ENCODE measurements around the gene UBE2I. TPM values are rescaled to one million over a fixed set of nuclear protein-coding genes. Genes with fewer than 3 reads are reported as not detected.

UBE2I gene
- total RNA-seq: 10 to 100 TPM; 68.2 to 76.1 TPM

GRCh38 chr16:1308977-1309885, at the start of gene UBE2I:
UBE2I (plus strand) TSS chr16:1309636; CDS start chr16:1314031, 4,395 bp downstream.
- no peaks in the 10 kb centered on the region for H3K9me3 ChIP-seq
- ATAC-seq (ENCODE audit: insufficient number of reproducible peaks, low FRiP score, low read depth): peak; percentile 95
- H3K4me3 ChIP-seq: peak within 1 kb of the TSS; percentile 89
- H3K36me3 ChIP-seq: peaks cover 6% of the 10 kb centered on the region
- H3K27ac ChIP-seq: peak within 1 kb of the TSS; percentile 76 to 98
- H3K4me1 ChIP-seq (ENCODE audit: control insufficient read depth in 1 of 2, low read depth in 2 of 2): peaks cover 19 to 38% of the 10 kb centered on the region in 2 donors
- DNase-seq (ENCODE audit: low spot score): peak; percentile 85
- no peak for TF ChIP-seq CTCF (IDR thresholded peaks at IDR 0.05)
- H3K27me3 ChIP-seq (replicated peaks; ENCODE audit: insufficient read depth): no peaks in the 10 kb centered on the region

- Histone ChIP-seq H3K36me3 (no peaks in the 10 kb centered on the region), H3K4me3 (no peak overlapping the region), H3K4me1 (ENCODE audit: control insufficient read depth in 1 of 2, low read depth in 2 of 2) (no peaks in the 10 kb centered on the region), H3K27ac (no peak overlapping the region), H3K27me3 (replicated peaks; ENCODE audit: insufficient read depth) (no peaks in the 10 kb centered on the region), H3K9me3 (no peaks in the 10 kb centered on the region)
- ATAC-seq (ENCODE audit: insufficient number of reproducible peaks, low FRiP score, low read depth): no peak
- TF ChIP-seq CTCF (IDR thresholded peaks at IDR 0.05): no peak
- DNase-seq (ENCODE audit: low spot score): no peak
These were observed 49.7 kb upstream of the UBE2I start for GRCh38 chr16:1259760-1260068.

- no peaks in the 10 kb centered on the region for H3K9me3 ChIP-seq
- H3K4me1 ChIP-seq (ENCODE audit: control insufficient read depth in 1 of 2, low read depth in 2 of 2): no peaks in the 10 kb centered on the region
- no peak for DNase-seq (ENCODE audit: low spot score)
- no peak for TF ChIP-seq CTCF (IDR thresholded peaks at IDR 0.05)
- H3K36me3 ChIP-seq: no peaks in the 10 kb centered on the region
- ATAC-seq (ENCODE audit: insufficient number of reproducible peaks, low FRiP score, low read depth): no peak
- no peak overlapping the region for H3K4me3 ChIP-seq
- no peak overlapping the region for H3K27ac ChIP-seq
- H3K27me3 ChIP-seq (replicated peaks; ENCODE audit: insufficient read depth): no peaks in the 10 kb centered on the region
These were observed 49.2 kb upstream of the UBE2I start for GRCh38 chr16:1260101-1260680.

- Histone ChIP-seq H3K4me1 (ENCODE audit: control insufficient read depth in 1 of 2, low read depth in 2 of 2) (no peaks in the 10 kb centered on the region), H3K9me3 (no peaks in the 10 kb centered on the region), H3K27me3 (replicated peaks; ENCODE audit: insufficient read depth) (no peaks in the 10 kb centered on the region), H3K4me3 (no peak overlapping the region), H3K27ac (no peak overlapping the region), H3K36me3 (no peaks in the 10 kb centered on the region)
- TF ChIP-seq CTCF (IDR thresholded peaks at IDR 0.05): no peak
- no peak for ATAC-seq (ENCODE audit: insufficient number of reproducible peaks, low FRiP score, low read depth)
- DNase-seq (ENCODE audit: low spot score): no peak
These were observed 48.1 kb upstream of the UBE2I start for GRCh38 chr16:1261131-1261892.

Data from thoracic aorta (tissue), 2 donors.